SK-N-SH treated with all-trans-retinoic acid at 6 μM for 48 hours (cell line): ENCODE measurements around the gene PKDCC.

Experiments used
- ATAC-seq: fragments of 200-7000 bp; cut with Tn5 transposase; 3 replicates; pipeline ENCODE4 v1.9.1; 2020; ENCODE audit warnings: mild to moderate bottlenecking, moderate library complexity
- ARNTL ChIP-seq: fragments of 450-650 bp; formaldehyde crosslinking; IDR thresholded peaks from 2 replicates; pipeline ENCODE4 v1.5.0; 2020; ENCODE audit warnings: low read depth, mild to moderate bottlenecking, moderate library complexity, borderline replicate concordance
- BACH2 ChIP-seq: fragments of 250-450 bp; sonication (Bioruptor Pico); IDR thresholded peaks from 2 replicates; pipeline ENCODE4 v1.9.0; 2021; ENCODE audit warnings: mild to moderate bottlenecking, borderline replicate concordance
- ESRRG ChIP-seq: fragments of 250-450 bp; sonication (Bioruptor Pico); IDR thresholded peaks from 2 replicates; pipeline ENCODE4 v1.6.1; 2021; ENCODE audit warnings: mild to moderate bottlenecking
- GLIS3 ChIP-seq: fragments of 250-450 bp; sonication (Bioruptor Pico); IDR thresholded peaks from 2 replicates; pipeline ENCODE4 v1.5.0; 2020; ENCODE audit warnings: mild to moderate bottlenecking, moderate library complexity
- ISL1 ChIP-seq: fragments of 250-450 bp; sonication (Bioruptor Pico); IDR thresholded peaks from 2 replicates; pipeline ENCODE4 v2.1.2; 2022; ENCODE audit warnings: mild to moderate bottlenecking, moderate library complexity
- OSR1 ChIP-seq: fragments of 250-450 bp; sonication (Bioruptor Pico); IDR thresholded peaks from 2 replicates; pipeline ENCODE4 v1.8.0; 2022; ENCODE audit warnings: moderate library complexity, mild to moderate bottlenecking, inconsistent platforms
- PPARA ChIP-seq: fragments of 250-450 bp; sonication (Bioruptor Pico); IDR thresholded peaks from 2 replicates; pipeline ENCODE4 v1.5.0; 2020; ENCODE audit warnings: mild to moderate bottlenecking, borderline replicate concordance
- RARB ChIP-seq: fragments of 250-450 bp; sonication (Bioruptor Pico); IDR thresholded peaks from 2 replicates; pipeline ENCODE4 v1.8.0; 2021; ENCODE audit warnings: mild to moderate bottlenecking, moderate library complexity
- SNAI2 ChIP-seq: fragments of 250-450 bp; sonication (Bioruptor Pico); IDR thresholded peaks from 2 replicates; pipeline ENCODE4 v1.5.0; 2020; ENCODE audit warnings: mild to moderate bottlenecking, moderate library complexity
- TCF4 ChIP-seq: fragments of 250-450 bp; sonication (Bioruptor Pico); IDR thresholded peaks from 2 replicates; pipeline ENCODE4 v1.8.0; 2021; ENCODE audit warnings: mild to moderate bottlenecking, moderate library complexity, borderline replicate concordance
- TOX ChIP-seq: fragments of 250-450 bp; sonication (Bioruptor Pico); IDR thresholded peaks from 2 replicates; pipeline ENCODE4 v1.8.0; 2021; ENCODE audit warnings: mild to moderate bottlenecking, moderate library complexity, borderline replicate concordance
- ZC3H10 ChIP-seq: fragments of 250-450 bp; sonication (Bioruptor Pico); IDR thresholded peaks from 2 replicates; pipeline ENCODE4 v1.5.1; 2021; ENCODE audit warnings: mild to moderate bottlenecking, moderate library complexity
- ZFP3 ChIP-seq: fragments of 250-450 bp; sonication (Bioruptor Pico); IDR thresholded peaks from 2 replicates; pipeline ENCODE4 v1.5.0; 2020; ENCODE audit warnings: mild to moderate bottlenecking, moderate library complexity
- ZFP30 ChIP-seq: fragments of 450-650 bp; formaldehyde crosslinking; IDR thresholded peaks from 2 replicates; pipeline ENCODE4 v1.5.0; 2022; ENCODE audit warnings: mild to moderate bottlenecking, moderate library complexity
- ZNF565 ChIP-seq: fragments of 450-650 bp; formaldehyde crosslinking; conservative IDR thresholded peaks from 2 replicates; pipeline ENCODE4 v1.5.0; 2020; ENCODE audit warnings: low read depth, mild to moderate bottlenecking, moderate library complexity
- ZNF70 ChIP-seq: fragments of 450-650 bp; formaldehyde crosslinking; IDR thresholded peaks from 2 replicates; pipeline ENCODE4 v1.5.0; 2020; ENCODE audit warnings: mild to moderate bottlenecking, moderate library complexity
- ZNF8 ChIP-seq: fragments of 450-650 bp; formaldehyde crosslinking; IDR thresholded peaks from 2 replicates; pipeline ENCODE4 v1.5.0; 2020; ENCODE audit warnings: mild to moderate bottlenecking, moderate library complexity
- TF ChIP-seq, protein P1 (sequence below): fragments of 250-450 bp; sonication (Bioruptor Pico); IDR thresholded peaks from 2 replicates; pipeline ENCODE4 v1.8.0; 2021; ENCODE audit warnings: low read depth, mild to moderate bottlenecking, moderate library complexity, borderline replicate concordance
- TF ChIP-seq, protein P2 (sequence below): fragments of 250-450 bp; sonication (Bioruptor Pico); IDR thresholded peaks from 2 replicates; pipeline ENCODE4 v1.8.0; 2020; ENCODE audit warnings: mild to moderate bottlenecking, moderate library complexity, borderline replicate concordance
- TF ChIP-seq, protein P3 (sequence below): fragments of 250-450 bp; sonication (Bioruptor Pico); IDR thresholded peaks from 2 replicates; pipeline ENCODE4 v1.5.1; 2021; ENCODE audit warnings: mild to moderate bottlenecking, moderate library complexity
- TF ChIP-seq, protein P4 (sequence below): fragments of 250-450 bp; sonication (Bioruptor Pico); IDR thresholded peaks from 2 replicates; pipeline ENCODE4 v1.5.0; 2020; ENCODE audit warnings: mild to moderate bottlenecking, moderate library complexity

The PKDCC gene

DNA sequence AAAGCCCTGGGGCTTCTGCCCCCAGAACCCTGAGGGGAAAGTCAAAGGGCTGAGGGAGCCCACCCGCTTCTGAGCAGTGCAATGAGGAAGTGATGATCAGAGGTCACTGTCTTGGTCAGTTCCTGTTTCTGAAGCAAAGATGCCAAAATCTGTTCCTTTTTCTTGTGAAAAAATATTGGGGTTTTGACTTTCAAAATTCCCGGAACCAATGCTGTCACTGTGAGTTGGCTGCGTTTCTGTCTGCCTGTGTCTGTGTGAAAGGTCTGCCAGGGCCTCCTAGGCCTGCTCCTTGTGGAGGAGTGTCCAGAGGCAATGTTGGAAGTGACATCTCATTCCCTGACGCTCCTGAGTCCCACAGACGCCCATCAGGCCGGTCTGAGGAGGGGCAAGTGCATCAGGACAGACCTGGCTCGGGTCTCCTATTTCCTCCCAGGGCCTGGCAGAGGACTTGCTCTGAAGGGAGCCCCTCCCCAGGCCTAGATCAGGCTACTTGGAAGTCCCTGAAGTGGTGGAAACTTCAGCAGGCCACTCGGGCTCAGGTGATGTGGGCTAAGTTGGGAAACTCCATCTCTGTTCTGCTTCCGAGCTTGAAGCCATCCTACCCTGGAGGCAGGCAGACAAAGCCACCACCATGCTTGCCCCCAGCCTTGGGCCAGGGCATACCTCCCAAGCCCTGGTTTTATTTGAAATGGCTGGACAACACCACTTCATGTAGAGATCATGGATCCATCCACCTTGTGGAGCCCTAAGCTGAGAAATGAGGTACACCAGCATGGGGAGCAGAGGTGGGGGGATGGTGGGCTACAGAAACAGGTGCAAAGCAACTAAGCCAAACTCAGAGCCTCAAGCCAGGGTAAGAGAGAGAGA is 51.0 kb downstream of the PKDCC start:
- TF ChIP-seq ZFP30 (CRISPR knock-in tag) (no peak), TCF4 (CRISPR knock-in tag) (no peak), TOX (CRISPR knock-in tag) (no peak), ZC3H10 (no peak), ISL1 (CRISPR knock-in tag) (no peak), PPARA (CRISPR knock-in tag) (no peak), BACH2 (no peak), ZNF565 (CRISPR knock-in tag) (no peak), SNAI2 (no peak), GLIS3 (CRISPR knock-in tag) (no peak)
- TF ChIP-seq, protein P1, sequence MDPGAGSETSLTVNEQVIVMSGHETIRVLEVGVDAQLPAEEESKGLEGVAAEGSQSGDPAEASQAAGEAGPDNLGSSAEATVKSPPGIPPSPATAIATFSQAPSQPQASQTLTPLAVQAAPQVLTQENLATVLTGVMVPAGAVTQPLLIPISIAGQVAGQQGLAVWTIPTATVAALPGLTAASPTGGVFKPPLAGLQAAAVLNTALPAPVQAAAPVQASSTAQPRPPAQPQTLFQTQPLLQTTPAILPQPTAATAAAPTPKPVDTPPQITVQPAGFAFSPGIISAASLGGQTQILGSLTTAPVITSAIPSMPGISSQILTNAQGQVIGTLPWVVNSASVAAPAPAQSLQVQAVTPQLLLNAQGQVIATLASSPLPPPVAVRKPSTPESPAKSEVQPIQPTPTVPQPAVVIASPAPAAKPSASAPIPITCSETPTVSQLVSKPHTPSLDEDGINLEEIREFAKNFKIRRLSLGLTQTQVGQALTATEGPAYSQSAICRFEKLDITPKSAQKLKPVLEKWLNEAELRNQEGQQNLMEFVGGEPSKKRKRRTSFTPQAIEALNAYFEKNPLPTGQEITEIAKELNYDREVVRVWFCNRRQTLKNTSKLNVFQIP: no peak
- TF ChIP-seq, protein P2, sequence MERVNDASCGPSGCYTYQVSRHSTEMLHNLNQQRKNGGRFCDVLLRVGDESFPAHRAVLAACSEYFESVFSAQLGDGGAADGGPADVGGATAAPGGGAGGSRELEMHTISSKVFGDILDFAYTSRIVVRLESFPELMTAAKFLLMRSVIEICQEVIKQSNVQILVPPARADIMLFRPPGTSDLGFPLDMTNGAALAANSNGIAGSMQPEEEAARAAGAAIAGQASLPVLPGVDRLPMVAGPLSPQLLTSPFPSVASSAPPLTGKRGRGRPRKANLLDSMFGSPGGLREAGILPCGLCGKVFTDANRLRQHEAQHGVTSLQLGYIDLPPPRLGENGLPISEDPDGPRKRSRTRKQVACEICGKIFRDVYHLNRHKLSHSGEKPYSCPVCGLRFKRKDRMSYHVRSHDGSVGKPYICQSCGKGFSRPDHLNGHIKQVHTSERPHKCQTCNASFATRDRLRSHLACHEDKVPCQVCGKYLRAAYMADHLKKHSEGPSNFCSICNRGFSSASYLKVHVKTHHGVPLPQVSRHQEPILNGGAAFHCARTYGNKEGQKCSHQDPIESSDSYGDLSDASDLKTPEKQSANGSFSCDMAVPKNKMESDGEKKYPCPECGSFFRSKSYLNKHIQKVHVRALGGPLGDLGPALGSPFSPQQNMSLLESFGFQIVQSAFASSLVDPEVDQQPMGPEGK: no peak
- TF ChIP-seq, protein P3, sequence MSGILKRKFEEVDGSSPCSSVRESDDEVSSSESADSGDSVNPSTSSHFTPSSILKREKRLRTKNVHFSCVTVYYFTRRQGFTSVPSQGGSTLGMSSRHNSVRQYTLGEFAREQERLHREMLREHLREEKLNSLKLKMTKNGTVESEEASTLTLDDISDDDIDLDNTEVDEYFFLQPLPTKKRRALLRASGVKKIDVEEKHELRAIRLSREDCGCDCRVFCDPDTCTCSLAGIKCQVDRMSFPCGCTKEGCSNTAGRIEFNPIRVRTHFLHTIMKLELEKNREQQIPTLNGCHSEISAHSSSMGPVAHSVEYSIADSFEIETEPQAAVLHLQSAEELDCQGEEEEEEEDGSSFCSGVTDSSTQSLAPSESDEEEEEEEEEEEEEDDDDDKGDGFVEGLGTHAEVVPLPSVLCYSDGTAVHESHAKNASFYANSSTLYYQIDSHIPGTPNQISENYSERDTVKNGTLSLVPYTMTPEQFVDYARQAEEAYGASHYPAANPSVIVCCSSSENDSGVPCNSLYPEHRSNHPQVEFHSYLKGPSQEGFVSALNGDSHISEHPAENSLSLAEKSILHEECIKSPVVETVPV (CRISPR knock-in tag): no peak
- TF ChIP-seq, protein P4, sequence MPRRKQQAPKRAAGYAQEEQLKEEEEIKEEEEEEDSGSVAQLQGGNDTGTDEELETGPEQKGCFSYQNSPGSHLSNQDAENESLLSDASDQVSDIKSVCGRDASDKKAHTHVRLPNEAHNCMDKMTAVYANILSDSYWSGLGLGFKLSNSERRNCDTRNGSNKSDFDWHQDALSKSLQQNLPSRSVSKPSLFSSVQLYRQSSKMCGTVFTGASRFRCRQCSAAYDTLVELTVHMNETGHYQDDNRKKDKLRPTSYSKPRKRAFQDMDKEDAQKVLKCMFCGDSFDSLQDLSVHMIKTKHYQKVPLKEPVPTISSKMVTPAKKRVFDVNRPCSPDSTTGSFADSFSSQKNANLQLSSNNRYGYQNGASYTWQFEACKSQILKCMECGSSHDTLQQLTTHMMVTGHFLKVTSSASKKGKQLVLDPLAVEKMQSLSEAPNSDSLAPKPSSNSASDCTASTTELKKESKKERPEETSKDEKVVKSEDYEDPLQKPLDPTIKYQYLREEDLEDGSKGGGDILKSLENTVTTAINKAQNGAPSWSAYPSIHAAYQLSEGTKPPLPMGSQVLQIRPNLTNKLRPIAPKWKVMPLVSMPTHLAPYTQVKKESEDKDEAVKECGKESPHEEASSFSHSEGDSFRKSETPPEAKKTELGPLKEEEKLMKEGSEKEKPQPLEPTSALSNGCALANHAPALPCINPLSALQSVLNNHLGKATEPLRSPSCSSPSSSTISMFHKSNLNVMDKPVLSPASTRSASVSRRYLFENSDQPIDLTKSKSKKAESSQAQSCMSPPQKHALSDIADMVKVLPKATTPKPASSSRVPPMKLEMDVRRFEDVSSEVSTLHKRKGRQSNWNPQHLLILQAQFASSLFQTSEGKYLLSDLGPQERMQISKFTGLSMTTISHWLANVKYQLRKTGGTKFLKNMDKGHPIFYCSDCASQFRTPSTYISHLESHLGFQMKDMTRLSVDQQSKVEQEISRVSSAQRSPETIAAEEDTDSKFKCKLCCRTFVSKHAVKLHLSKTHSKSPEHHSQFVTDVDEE (CRISPR knock-in tag): no peak
- no peak for ATAC-seq

DNA sequence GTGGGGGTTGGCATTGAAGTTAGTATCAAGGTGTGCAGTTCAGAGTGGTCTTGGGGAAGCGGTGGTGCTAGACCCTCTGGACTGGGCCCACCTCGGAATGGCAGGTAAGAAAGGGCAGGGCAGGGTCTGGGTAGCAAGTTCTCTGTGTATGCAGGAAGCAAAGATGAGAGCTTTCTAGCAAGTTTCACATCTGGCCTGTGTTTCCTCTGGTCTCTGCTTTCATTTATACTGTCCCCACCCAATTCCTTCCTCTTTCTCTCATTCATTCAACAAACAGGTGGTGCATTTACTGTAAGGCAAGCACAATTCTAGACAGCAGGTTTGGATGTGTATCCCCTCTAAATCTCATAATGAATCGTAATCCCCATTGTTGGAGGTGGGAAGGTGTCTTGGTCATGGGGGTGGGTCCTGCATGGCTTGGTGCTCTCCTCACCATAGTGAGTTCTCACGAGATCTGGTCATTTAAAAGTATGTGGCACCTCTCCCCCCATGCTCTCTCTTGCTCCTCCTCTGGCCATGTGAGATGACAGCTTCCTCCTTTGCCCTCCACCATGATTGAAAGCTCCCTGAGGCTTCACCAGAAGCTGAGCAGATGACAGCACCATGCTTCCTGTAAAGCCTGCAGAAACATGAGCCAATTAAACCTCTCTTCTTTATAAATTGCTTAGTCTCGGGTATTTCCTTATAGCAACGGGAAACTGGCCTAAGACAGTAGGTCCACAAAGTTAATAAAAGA is 51.8 kb downstream of the PKDCC start:
- TF ChIP-seq, protein P3 (CRISPR knock-in tag): no peak
- TF ChIP-seq OSR1 (CRISPR knock-in tag): no peak
- TF ChIP-seq PPARA (CRISPR knock-in tag): no peak
- no peak for TF ChIP-seq ARNTL (CRISPR knock-in tag)
- TF ChIP-seq ZNF70 (CRISPR knock-in tag): no peak
- TF ChIP-seq ESRRG (CRISPR knock-in tag): no peak
- TF ChIP-seq SNAI2: no peak
- TF ChIP-seq, protein P4 (CRISPR knock-in tag): no peak
- TF ChIP-seq ZC3H10: no peak
- no peak for TF ChIP-seq BACH2
- no peak for TF ChIP-seq RARB
- TF ChIP-seq ZNF8 (CRISPR knock-in tag): no peak
- TF ChIP-seq ZNF565 (CRISPR knock-in tag): no peak
- no peak for TF ChIP-seq ZFP3 (CRISPR knock-in tag)
- TF ChIP-seq TOX (CRISPR knock-in tag): no peak
- TF ChIP-seq GLIS3 (CRISPR knock-in tag): no peak
- no peak for ATAC-seq
